Right atrium auricular region (tissue), 2 donors: Measurements from ENCODE around the gene THRA. TPM values are rescaled to one million over a fixed set of nuclear protein-coding genes. Genes with fewer than 3 reads are reported as not detected.
A peak's percentile ranks its signal among the peaks of the same experiment; 100 is the strongest.

ENCODE experiments used
- DNase-seq: peaks from one replicate; pipeline ENCODE4 v3.0.0-alpha.2; 2019; ENCODE audit warnings: low spot score
- H3K27ac ChIP-seq, 2 donors: fragments of 200-600 bp; sonication (generic); 1 replicate in 1 of 2; 2 replicates in 1 of 2; pipeline ENCODE4 v1.5.1; 2016 to 2019
- H3K27me3 ChIP-seq, 2 donors: fragments of 200-600 bp; sonication (generic); one replicate each; pipeline versions ENCODE4 v1.5.1 to v1.6.0; 2017 to 2019
- H3K36me3 ChIP-seq: fragments of 200-600 bp; sonication (generic); one replicate; pipeline ENCODE4 v1.5.1; 2016
- H3K4me1 ChIP-seq, 2 donors: fragments of 200-600 bp; sonication (generic); one replicate each; pipeline versions ENCODE4 v1.5.1 to v1.6.0; 2017 to 2019
- H3K4me3 ChIP-seq, 2 donors: fragments of 200-600 bp; sonication (generic); 1 replicate in 1 of 2; 2 replicates in 1 of 2; pipeline ENCODE4 v1.5.1; 2017 to 2019; ENCODE audit warnings: mild to moderate bottlenecking in 1 of 2, moderate library complexity in 1 of 2
- H3K9me3 ChIP-seq, 2 donors: fragments of 200-600 bp; sonication (generic); one replicate each; pipeline ENCODE4 v1.5.1; 2019
- total RNA-seq, 2 donors: library from RNA; depleted of rRNA; stranded (reverse); fragments of >200 nt; gene quantifications; one replicate each; pipeline ENCODE4 v1.1.0, GENCODE V29; 2016
- TF ChIP-seq, protein P1 (sequence below), 2 donors: fragments of 200-600 bp; sonication (generic); IDR thresholded peaks; one replicate each; pipeline ENCODE4 v1.5.1; 2019; ENCODE audit warnings: antibody characterized with exemption in 2 of 2

THRA gene
- total RNA-seq, 2 donors from 2014 or later: 60.3 to 69.0 TPM

DNA sequence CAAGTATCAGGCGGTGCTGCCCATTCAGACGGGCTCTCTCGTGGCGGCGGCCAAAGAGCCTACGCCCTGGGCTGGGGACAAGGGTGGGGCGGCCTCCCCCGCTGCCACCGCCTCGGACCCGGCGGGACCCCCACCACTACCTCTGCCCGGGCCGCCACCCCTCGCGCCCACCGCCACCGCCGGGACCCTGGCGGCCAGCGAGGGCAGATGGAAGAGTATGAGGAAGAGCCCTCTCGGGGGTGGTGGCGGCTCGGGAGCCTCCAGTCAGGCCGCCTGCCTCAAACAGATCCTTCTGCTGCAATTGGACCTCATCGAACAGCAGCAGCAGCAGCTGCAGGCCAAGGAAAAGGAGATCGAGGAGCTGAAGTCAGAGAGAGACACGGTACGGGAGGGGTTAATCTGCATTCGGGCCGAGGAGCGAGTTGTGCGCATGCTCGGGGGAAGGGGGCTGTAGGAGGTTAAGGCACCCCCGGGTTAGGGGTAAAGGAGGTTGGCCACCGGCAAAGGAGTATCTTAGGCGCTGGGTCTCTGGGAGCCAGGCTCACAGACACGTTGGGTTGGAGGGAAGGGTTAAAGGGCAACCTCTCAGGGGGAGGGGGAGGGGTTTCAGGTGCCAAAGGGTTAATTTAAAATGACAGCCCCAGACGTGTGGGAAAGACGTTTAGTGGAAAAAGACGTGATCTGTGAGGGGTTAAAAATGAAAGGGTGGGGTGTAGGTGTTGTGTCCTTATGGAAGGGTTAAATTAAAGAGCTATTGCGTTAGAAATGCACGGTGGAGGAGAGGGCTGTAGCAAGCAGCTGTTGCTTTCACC lies 60.4 kb downstream of the THRA start:
- H3K27ac ChIP-seq: peak overlapping the region; percentile 97 to 99
- DNase-seq: no peak
- H3K4me3 ChIP-seq: peak overlapping the region; percentile 95 to 100
- no peaks in the 10 kb centered on the region for H3K27me3 ChIP-seq
- H3K4me1 ChIP-seq: peaks cover 0 to 34% of the 10 kb centered on the region in 2 donors
- H3K9me3 ChIP-seq: no peaks in the 10 kb centered on the region
- TF ChIP-seq, protein P1, sequence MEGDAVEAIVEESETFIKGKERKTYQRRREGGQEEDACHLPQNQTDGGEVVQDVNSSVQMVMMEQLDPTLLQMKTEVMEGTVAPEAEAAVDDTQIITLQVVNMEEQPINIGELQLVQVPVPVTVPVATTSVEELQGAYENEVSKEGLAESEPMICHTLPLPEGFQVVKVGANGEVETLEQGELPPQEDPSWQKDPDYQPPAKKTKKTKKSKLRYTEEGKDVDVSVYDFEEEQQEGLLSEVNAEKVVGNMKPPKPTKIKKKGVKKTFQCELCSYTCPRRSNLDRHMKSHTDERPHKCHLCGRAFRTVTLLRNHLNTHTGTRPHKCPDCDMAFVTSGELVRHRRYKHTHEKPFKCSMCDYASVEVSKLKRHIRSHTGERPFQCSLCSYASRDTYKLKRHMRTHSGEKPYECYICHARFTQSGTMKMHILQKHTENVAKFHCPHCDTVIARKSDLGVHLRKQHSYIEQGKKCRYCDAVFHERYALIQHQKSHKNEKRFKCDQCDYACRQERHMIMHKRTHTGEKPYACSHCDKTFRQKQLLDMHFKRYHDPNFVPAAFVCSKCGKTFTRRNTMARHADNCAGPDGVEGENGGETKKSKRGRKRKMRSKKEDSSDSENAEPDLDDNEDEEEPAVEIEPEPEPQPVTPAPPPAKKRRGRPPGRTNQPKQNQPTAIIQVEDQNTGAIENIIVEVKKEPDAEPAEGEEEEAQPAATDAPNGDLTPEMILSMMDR (IDR thresholded peaks at IDR 0.05): peak in 1 of 2 donors; percentile 1
- peaks cover 24% of the 10 kb centered on the region for H3K36me3 ChIP-seq

GRCh38 chr17:40123811-40124114 lies 61.0 kb downstream of the THRA start:
- DNase-seq: no peak
- H3K4me3 ChIP-seq: peak overlapping the region; percentile 95 to 100
- no peaks in the 10 kb centered on the region for H3K27me3 ChIP-seq
- peaks cover 29% of the 10 kb centered on the region for H3K36me3 ChIP-seq
- peaks cover 0 to 34% of the 10 kb centered on the region in 2 donors for H3K4me1 ChIP-seq
- TF ChIP-seq, protein P1 (IDR thresholded peaks at IDR 0.05): no peak
- H3K27ac ChIP-seq: peak overlapping the region; percentile 97 to 99
- H3K9me3 ChIP-seq: no peaks in the 10 kb centered on the region

GRCh38 chr17:40124279-40125141 lies 61.7 kb downstream of the THRA start:
- H3K4me1 ChIP-seq: peaks cover 0 to 34% of the 10 kb centered on the region in 2 donors
- peak overlapping the region; percentile 95 to 100 for H3K4me3 ChIP-seq
- DNase-seq: no peak
- peaks cover 37% of the 10 kb centered on the region for H3K36me3 ChIP-seq
- peak overlapping the region; percentile 97 to 99 for H3K27ac ChIP-seq
- TF ChIP-seq, protein P1 (IDR thresholded peaks at IDR 0.05): no peak
- H3K27me3 ChIP-seq: no peaks in the 10 kb centered on the region
- H3K9me3 ChIP-seq: no peaks in the 10 kb centered on the region

DNA sequence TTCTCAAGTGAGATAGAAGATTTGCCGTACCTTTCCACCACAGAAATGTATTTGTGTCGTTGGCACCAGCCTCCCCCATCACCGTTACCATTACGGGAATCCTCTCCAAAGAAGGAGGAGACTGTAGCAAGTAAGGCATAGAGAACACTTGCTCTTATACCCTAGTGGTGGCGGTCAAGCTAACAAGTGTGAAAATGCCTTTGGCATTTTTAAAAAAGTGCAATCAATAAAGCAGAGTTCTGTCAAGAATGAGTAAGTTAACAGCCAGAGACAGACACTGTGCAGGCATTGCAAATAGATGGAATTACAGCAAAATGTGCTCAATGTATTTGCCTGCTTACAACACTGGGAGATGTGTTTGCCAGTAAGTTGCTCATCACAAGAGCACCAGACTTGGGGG lies 66.7 kb downstream of the THRA start:
- H3K9me3 ChIP-seq: no peaks in the 10 kb centered on the region
- peaks cover 0 to 11% of the 10 kb centered on the region in 2 donors for H3K4me1 ChIP-seq
- H3K27ac ChIP-seq: no peak overlapping the region
- no peak overlapping the region for H3K4me3 ChIP-seq
- no peak for DNase-seq
- TF ChIP-seq, protein P1 (IDR thresholded peaks at IDR 0.05): no peak
- H3K36me3 ChIP-seq: peaks cover 85% of the 10 kb centered on the region
- no peaks in the 10 kb centered on the region for H3K27me3 ChIP-seq

DNA sequence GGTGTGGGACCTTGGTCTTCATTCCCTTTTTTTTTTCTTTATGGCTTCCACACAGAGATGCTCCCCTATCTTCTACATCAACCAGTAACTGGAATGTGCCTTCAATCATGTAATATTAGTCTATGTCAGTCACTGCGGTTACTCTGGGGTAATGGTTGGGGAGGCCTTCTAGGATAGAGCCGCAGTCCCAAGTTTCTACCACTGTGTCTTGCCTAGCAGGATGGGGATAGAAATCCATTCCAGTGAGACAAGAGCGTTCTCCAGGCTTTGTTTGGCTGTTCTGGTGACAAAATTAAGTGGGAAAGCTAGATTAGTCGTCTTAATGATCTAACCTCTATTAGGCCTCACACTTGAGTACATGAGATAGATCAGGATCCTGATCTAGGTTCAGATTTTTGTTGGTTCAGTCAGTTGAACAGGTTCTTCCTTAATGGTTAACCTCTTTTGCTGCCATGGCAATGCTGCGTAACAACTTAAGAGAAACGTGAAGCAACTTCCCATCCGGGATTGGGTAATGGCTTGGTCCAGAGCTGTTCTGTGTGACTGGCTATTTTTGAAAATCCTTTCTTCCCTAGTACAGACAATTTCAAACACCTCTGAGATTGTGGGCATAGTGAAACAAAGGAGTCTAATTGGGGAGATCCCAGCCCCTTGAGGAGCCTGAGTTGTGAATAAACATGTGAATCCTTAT lies 67.7 kb downstream of the THRA start:
- Histone ChIP-seq H3K9me3 (no peaks in the 10 kb centered on the region), H3K4me3 (no peak overlapping the region), H3K4me1 (peaks cover 0 to 1% of the 10 kb centered on the region in 2 donors), H3K27me3 (no peaks in the 10 kb centered on the region), H3K27ac (no peak overlapping the region), H3K36me3 (peaks cover 90% of the 10 kb centered on the region)
- TF ChIP-seq, protein P1 (IDR thresholded peaks at IDR 0.05): no peak
- DNase-seq: no peak
